ENCODE measurements around the gene DEPDC4.
"Not testable (repeated sequence)": the region's sequence is repeated elsewhere in the genome, so short reads cannot be mapped to it uniquely, and the experiment has no call there.

The DEPDC4 gene

GRCh38 chr12:100266835-100267602 is at the start of gene DEPDC4, which contains the start of gene SCYL2:
Gene DEPDC4, minus strand, starts transcription at chr12:100267079. Its CDS starts 3 bp downstream, at chr12:100267076.
Gene SCYL2, plus strand, starts transcription at chr12:100267177. Its CDS starts 15,794 bp downstream, at chr12:100282971.
- DNase-seq: peak; percentile 98

GRCh38 chr12:100311317-100311716 is 44.4 kb upstream of the DEPDC4 start:
- no peak for DNase-seq

GRCh38 chr12:100308138-100308537 is 41.3 kb upstream of the DEPDC4 start:
- not testable (repeated sequence) for DNase-seq

- DNase-seq: not testable (repeated sequence)
Observed at GRCh38 chr12:100304334-100304733, 37.5 kb upstream of the DEPDC4 start.

GRCh38 chr12:100303831-100304230 is 37.0 kb upstream of the DEPDC4 start:
- DNase-seq: no peak

GRCh38 chr12:100302081-100302480 is 35.2 kb upstream of the DEPDC4 start:
- DNase-seq: no peak

- no peak for DNase-seq
Observed at GRCh38 chr12:100295764-100296555, 29.1 kb upstream of the DEPDC4 start.

- not testable (repeated sequence) for DNase-seq
Observed at GRCh38 chr12:100294366-100294765, 27.5 kb upstream of the DEPDC4 start.

GRCh38 chr12:100293017-100293416 is 26.1 kb upstream of the DEPDC4 start:
- no peak for DNase-seq

- no peak for DNase-seq
Observed at GRCh38 chr12:100290016-100290415, 23.1 kb upstream of the DEPDC4 start.

- no peak for DNase-seq
Observed at GRCh38 chr12:100289038-100289437, 22.2 kb upstream of the DEPDC4 start.

GRCh38 chr12:100284556-100284955 is 17.7 kb upstream of the DEPDC4 start:
- not testable (repeated sequence) for DNase-seq

GRCh38 chr12:100279607-100280244 is 12.8 kb upstream of the DEPDC4 start:
- DNase-seq: no peak

- no peak for DNase-seq
Observed at GRCh38 chr12:100279159-100279558, 12.3 kb upstream of the DEPDC4 start.

GRCh38 chr12:100274291-100274690 is 7.4 kb upstream of the DEPDC4 start:
- no peak for DNase-seq

- no peak for DNase-seq
Observed at GRCh38 chr12:100273782-100274181, 6.9 kb upstream of the DEPDC4 start.

GRCh38 chr12:100268835-100269564 is 2.1 kb upstream of the DEPDC4 start:
- DNase-seq: no peak

GRCh38 chr12:100267603-100268281 is 863 bp upstream of the DEPDC4 start:
- DNase-seq: no peak

- no peak for DNase-seq
Observed at GRCh38 chr12:100266585-100266834, 369 bp downstream of the DEPDC4 start.

- DNase-seq: peak; percentile 21
Observed at GRCh38 chr12:100265732-100266584, 921 bp downstream of the DEPDC4 start.

GRCh38 chr12:100265107-100265506 is 1.8 kb downstream of the DEPDC4 start:
- not testable (repeated sequence) for DNase-seq
